ENCODE measurements around the gene LHFPL5.
A peak's percentile ranks its signal among the peaks of the same experiment; 100 is the strongest.

LHFPL5 gene

DNA sequence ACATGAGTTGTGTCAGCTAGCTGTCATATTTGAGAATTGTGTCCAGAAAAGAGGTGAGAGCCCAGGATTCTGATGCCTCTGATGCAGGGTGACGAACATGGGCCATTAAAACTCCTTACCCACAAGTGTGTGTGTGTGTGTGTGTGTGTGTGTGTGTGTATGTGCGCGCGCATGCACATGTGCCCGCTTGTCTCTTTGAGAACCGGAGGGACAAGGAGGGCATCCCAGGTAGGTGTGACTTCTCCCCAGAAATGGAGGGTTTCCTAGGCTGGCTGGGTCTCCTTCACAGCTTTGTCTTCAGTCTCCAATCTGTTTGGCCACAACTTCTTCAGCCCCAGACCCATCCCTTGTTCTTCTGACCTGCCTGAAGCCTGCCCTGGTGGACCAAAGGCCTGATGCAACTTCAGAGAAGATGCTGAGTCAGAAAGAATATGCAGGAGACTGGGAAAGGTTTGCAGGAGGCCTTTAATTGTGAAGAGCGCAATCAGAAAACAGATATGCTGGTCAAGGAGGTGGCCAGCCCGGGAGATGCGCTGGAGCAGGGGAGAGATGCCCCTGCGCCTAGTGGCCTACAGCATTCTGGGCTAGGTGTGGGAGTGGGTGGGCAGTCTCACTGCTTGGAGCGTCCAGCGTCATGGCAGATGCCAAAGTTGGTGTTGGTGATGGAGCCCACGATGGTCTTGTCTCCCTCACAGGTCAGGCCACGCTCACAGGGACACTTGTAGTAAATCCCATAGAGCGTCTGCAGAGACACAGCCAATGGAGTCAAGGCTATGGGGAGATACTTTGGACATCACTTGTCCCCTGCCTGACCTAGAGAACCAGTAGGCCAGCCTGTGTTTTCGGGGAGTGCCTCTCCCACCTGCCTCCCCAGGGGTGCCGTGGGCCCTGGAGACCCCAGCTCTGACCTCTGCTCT, 10.4 kb upstream of the LHFPL5 start:
- DNase-seq = no peak

DNA sequence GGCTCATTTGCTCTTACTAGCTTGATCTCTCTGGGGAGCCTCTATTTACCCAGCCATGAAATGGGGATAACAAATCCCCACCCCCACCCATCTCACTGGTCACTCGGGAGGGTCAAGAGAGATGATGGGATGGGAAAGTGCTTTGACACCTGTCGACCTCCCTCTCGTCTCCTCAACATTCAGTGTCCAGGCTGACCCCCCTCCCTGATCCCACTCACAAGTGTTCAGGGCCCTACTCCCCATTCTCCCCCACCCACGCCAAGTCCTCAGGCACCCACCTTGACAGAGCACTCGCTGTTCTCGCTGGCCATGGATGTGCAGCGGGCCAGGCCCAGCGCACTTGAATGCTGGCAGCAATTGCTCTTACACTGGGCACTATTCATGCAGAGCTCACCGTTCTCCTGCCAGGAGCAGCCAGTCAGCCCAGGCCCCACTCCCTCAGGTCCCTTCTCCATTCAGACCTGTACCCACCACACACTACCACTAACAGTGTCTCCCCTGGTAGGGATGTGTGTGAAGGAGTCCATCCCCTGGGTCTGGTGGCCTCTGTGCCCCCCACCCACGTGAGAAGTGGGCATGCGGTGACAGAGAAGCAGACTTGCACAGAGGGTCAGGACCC, 9.6 kb upstream of the LHFPL5 start:
- DNase-seq = no peak

DNA sequence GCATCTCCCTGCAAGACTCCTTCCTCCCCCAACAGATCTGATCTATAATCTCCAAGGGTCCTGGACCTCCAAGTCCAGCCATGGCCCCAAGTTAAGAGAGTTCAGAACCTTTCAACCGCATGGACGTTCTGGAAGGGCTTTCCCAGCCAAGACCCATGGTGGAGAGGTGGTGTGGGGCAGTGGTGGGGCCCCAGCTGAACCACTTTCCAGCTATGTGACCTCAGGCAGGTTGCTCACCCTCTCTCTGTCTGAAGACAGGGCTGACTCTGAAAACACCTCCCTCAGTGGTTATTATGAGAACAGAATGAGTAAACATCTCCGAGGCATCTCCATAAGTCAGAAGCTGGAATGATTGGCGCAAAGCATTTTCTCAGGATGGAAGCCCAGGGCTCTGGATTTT, 8.9 kb upstream of the LHFPL5 start:
- DNase-seq = no peak

DNA sequence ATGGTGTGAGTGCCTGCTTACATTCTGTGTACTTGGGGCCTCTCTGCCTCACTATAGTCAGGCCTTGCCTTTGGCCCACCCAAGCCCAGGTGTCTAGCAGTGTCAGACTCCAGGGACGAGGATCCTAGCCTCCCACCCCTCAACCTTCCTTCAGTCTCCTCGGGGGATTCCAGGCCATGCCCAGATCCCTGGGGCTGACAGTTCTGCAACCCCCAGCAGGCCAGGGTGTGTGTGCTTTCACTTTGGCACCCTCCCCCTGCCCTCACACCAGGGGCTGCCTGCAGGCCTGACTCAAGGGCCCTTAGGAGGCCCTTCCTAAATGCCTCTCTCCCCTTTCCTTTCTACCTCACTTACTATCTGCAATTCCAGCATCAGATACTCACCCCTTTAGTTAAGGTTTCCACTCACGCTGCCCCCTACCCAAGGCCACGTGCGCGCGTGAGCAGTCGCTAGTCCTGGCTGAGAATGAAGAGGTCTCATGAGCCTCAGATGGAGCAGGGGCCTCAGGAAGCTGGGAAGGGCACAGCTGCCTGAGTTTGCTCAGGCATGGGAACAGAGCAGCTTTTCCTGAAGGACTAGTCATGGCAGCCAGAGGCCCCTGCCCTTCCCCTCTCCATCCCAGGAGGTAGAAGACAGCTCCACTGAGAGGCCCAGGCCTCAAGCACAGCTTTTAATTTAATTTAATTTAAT, 7.2 kb upstream of the LHFPL5 start:
- DNase-seq = no peak

DNA sequence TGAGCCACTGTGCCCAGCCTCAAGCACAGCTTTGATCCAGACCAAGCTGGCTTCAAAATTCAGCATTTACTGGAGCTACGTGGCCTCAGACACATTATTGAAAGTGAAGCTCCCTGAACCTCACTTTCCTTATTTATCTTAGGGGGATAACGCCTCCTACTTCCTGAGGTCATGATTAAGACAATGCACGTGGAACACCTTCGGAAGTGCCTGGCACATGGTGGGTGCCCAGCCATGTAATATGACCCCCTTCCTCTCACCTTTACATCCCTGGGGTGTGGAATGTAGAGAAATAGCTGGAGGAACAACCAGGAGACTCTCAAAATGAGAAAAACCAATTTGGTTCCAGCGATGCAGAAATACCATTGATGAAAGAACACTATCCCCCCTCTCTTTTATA, 6.4 kb upstream of the LHFPL5 start:
- DNase-seq = no peak

DNA sequence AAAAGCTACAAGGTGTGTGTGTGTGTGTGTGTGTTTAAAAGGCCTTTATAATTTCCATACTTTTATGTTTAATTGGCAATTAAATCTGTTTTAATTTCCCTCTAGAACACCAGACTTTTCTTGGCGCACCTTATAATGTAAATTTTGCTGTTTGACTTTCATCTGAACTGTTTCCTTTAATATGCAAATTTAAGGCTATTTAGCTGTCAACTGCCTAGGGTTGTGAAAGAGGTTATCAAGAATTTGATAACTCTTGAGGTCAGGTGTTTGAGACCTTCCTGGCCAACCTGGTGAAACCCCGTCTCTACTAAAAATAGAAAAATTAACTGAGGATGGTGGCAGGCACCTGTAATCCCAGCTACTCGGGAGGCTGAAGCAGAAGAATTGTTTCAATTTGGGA, 4.0 kb upstream of the LHFPL5 start:
- DNase-seq = peak; percentile 23

DNA sequence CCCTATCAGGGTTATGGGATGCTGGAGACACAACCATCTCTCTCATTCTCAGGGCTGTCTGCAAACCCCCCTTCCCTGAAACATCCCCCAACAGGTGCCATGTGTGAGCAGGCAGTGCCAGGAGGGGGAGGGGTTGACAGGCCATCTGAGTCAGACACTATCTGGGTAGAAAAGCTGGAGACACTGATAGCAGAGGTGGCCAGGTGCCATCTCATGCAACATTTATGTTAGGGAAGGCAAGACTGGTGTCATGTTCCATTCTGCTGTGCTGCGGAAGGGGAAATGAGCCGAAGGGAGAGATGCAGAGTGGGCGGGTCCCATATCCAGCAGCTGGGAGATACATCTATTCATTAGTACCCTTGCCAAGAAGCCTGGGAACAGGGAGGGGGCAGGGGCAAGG, 3.5 kb downstream of the LHFPL5 start:
- peak; percentile 85 for DNase-seq

DNA sequence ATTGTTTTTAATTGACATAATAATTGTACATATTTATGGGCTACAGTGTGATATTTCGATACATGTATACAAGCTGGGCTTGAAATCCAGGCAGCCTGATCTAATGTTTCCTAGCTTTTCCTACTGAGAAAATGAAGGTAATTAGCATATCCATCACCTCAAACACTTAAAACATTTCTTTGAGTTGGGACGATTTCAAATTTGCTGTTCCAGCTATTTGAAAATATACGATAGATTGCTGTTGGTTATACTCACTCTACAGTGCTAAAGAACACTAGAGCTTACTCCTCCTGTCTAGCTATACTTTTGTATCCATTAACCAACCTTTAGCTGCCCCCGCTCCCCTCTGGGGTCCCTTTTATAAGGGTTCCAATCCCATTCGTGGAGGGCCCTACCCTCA, 4.7 kb downstream of the LHFPL5 start:
- no peak for DNase-seq

DNA sequence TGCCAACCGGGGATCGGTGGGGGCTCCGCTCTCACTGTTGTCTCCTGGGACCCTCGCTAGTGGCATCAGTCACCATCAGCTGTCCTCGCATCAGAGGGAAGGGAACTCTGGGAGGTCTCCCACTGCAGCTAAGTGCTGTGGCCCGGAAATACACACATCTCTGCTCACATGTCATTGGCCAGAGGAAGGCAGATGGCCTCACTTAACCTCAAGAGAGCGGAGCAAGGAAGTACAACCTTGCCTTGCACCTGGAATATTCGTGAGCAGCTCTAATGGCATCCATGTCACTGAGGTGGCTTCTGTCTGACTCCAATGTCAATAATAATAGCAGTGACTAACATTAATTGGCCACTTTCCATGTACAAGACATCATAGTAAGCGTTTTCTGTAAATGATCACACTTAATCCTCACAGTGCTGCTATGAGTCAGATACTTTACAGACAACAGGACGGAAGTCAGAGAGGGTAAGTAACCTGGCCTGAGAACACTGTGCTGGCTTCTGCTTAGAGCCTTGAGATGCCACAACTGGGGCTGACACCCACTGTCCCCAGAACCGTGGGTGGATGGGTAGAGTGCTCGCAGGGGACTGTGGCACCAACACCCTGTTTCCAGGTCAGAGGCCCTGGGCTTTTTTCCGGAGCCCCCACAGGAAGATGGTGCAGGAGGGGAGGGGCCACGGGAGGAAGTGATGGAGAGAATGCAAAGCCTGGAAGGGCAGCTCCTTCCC, 6.0 kb downstream of the LHFPL5 start:
- no peak for DNase-seq

DNA sequence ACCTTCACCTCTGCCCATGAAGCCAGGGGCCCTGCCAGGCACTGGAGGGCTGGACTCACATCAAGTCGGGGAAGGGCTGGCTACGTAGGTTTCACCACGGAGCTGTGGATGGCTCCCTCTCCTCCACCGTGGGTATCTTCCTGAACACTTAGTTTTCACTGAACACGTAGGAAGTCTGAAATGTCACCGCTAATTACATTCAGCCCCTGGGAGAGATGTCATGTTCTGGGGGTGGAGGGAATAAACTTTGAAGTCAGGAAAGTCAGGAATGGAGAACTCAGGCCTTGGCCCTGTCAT, 6.5 kb downstream of the LHFPL5 start:
- DNase-seq = no peak

DNA sequence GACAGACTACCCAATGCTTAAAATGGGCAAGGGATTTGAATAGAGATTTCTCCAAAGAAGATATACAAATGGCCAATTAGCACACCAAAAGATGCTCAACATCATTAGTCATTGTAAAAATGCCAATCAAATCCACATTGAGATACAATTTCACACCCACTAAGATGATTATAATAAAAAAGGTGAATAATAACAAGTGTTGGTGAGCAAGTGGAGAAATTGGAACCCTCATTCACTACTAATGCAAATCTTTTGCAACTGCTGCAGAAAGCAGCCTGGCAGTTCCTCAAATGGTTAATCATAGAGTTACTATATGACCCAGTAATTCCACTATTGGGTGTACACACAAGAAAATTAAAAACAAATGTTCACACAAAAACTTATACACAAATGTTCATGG, 12.4 kb downstream of the LHFPL5 start:
- no peak for DNase-seq

DNA sequence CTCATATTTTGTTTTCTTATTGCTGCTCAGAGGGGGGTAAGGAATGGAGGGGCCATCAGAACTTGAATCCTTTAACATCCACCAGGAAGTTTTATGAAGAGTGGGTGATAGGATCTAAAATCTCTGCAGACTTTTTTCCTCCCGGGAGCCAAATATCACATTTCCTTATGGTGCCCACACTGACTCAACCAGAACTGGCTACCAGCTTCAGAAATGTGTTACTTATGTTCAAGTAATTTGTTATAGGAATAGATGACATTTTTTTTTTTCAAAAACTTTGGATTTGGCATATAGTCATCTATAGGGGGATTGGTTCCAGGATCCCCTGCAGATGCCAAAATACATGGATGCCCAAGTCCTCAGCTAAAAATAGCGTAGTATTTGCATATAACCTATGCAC, 18.4 kb downstream of the LHFPL5 start:
- DNase-seq = peak; percentile 53

DNA sequence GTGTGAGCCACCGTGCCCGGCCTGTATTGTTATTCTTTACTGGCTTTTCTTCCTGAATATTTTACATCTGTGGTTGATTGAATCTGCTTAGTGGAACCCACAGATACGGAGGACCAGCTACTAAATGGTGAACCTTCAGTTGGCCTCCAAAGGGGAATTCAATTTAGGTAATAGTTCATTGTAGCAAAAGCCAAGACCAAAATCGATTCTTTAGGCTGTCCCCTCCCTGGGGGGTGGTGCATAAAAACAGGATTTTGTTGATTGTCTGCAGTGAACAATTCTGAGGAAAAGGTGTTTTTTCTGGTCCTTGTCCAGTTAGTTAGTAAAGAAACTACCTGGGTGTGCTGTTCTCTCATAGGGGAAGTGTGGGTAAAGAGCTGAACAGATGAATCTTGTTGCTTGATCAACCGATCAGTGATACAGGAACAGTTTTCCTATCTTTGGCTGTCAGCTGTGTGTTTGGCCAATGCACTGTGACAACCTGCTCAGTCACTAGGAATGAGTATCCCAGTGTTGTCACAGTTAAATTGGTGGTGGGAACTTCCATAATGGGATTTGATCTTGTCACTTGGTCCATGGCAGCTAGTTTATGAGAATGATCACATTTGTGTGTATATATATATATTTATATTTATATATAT, 19.5 kb downstream of the LHFPL5 start:
- no peak for DNase-seq

DNA sequence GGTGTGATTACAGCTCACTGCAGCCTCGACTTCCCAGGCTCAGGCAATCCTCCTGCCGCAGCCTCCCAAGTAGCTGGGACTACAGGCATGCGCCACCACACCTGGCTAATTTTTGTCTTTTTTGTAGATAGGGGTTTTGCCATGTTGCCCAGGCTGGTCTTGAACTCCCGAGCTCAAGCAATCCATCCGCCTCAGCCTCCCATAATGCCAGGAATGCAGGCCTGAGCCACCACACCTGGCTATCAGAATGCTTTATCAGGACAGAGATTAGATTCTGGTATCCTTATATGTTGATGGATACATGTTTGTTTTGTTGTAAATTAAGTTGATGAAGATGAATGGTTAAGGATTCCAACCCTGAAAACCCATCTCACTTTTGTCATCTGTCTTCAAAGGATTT, 24.2 kb downstream of the LHFPL5 start:
- DNase-seq = no peak

DNA sequence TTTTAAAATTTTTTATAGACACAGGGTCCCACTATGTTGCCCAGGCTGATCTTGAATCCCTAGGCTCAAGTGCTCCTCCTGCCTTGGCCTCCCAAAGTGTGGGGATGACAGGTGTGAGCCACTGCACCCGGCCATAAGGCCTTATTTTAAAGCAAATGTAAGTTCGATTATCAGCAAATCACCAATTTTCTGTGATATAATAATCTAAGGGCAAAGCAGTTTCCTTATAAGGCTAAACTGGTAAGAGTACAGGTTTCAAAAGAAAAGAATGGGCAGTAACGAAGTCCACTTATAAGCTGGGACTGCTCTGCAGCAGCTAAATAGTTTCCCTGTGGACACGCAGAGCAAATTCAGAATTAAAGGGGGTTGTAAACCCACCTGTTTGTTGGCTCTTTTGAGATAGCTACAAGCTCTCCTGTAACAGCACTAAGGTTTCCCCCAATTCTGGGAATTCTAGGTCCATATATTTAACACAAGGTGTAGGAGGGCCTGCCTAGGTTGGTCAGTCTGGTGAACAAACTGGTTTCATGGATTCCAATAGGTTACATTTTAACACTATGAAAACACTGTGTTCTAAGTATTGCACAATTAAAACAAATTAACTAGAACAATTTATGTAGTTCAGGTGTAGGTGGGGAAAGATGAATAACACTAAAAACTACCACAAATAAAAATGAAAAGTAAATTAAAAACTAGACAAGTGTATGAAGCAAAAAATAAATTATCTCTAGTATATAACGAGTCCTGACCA, 26.3 kb downstream of the LHFPL5 start:
- peak; percentile 96 for DNase-seq

DNA sequence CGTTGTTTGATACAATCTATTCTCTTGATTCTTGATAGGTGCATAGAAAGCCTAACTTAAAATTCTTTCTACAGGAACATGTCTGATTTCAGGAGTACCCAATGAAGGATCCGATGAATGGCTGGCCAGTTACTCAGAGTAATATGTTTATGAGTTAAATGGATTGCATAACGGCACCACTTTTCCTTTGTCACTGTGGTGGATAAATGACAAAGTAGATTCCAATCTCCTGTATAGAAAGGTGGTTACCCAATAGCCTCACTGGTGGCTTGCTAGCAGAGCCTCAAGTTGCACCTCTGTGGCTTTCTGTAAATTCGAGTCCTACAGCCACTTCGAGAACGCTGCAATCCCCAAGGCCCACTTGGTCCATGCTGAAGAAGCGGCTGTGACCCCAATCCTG, 28.4 kb downstream of the LHFPL5 start:
- DNase-seq = no peak

DNA sequence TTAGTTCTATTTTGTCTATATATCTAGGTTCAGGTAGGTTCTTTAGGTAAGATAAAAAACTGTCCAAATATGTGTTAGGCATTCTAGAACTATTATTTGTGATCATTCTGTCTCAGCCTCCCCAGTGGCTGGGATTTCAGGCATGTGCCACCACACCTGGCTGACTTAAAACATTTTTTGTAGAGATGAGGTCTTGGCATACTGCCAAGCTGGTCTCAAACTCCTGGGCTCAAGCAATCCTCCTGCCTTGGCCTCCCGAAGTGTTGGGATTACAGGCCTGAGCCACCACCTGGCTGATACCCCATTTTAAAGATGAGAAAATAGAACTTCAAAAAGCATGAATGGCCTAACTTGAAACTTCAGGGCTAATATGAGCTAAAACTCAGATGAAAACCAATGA, 33.9 kb downstream of the LHFPL5 start:
- no peak for DNase-seq

DNA sequence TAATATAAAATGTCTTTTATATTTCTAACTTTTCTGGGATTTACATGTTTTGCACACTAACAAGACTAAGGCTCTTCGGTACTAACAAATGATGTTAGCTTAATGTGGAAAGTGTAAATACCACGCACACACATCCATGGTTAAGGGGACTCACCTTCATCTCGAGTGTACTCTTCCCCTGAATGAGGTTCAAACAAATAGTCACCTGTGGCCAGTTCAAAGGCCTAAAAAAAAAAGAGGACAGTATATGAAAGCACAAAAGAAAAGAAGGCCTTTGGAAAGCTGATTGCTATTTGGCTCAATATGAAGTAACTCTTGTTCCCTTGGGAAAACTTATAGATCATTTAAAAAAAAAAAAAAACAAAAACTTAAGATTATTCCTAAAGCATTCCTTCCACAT, 37.2 kb downstream of the LHFPL5 start:
- no peak for DNase-seq

DNA sequence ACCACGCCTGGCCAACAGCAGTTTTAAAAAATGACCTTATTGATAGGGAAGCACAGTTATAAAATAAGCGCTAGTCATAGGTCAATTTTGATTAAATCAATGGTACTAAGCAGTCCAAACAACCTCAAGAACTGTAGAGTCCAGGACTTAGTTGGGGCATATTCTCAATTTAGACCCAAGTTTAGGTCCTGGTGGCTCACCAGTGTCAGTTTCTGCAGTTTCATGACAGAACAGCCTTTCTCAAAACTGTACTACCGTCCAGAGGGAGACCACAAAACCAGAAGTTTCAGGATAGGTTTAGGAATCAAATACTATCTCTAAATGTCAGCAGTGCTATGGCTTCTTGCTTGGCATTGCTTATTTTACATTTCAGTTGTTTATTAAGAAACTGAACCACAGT, 39.1 kb downstream of the LHFPL5 start:
- no peak for DNase-seq

DNA sequence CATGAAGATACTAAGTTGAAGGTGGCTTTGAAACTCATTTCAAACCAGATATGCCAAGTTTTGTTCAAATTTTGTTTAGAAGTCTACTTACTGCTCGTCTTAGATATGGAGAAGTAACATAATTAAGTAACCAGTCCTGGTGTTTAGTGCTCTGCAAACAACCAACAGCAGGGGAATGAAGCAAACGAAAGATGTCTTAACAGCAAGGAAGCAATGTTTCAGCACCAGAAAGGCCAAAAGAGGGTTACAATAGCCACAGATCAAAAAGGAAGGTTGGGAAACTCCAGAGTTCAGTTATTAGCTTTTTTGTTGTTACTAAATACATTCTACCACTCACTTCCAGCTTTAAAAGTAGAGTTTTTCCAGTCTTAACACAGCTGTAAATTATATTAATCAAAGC, 45.1 kb downstream of the LHFPL5 start:
- DNase-seq = no peak

DNA sequence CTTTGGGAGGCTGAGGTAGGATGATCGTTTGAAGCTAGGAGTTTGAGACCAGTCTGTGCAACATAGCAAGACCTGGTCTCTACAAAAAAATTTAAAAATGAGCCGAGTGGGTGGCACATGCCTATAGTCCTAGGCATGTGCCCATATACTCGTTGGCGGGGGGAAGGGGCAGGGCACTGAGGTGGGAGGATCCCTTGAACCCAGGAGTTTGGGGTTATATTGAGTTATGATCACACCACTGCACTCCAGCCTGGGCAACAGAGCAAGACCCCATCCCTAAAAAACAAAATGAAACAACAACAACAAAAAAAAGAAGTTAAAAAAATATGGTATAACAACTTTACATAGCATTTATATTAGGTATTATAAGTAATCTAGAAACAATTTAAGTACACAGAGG, 47.8 kb downstream of the LHFPL5 start:
- no peak for DNase-seq

DNA sequence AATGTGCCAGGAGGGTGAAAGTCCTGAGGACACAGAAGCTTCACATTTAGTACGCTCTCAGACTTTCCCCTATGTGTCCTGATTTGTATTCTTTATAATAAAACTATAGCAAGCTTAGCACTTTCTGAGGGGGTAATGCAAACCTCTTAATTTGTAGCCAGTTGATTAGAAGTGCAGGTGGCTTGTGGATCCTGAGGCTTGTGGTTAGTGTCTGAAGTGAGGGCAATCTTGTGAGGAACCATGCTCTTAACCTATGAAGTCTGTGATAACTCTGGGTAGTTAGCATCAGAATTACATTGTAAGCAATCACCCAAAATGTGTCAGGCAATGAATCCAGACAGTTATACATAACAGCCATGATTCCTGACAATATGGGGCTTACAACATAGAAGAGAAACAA, 51.1 kb downstream of the LHFPL5 start:
- no peak for DNase-seq
